HCT116 (cell line): ENCODE measurements around the gene TAF8. TPM values are rescaled to one million over a fixed set of nuclear protein-coding genes. Genes with fewer than 3 reads are reported as not detected.
A peak's percentile ranks its signal among the peaks of the same experiment; 100 is the strongest.

Experiments used
- ATAC-seq: fragments of 200-7000 bp; cut with Tn5 transposase; 2 replicates; pipeline ENCODE4 v1.9.1; 2020; ENCODE audit warnings: mild to moderate bottlenecking, moderate library complexity
- BruUV-seq: library from RNA; stranded (reverse); fragments of 400-500 nt; replicated peaks from 2 replicates; lab custom pipeline; 2021; lab: Mats Ljungman, UMichigan
- CTCF ChIA-PET: fragments of 300-600 bp; sonication (Branson Sonifier 250); formaldehyde crosslinking; loops from one replicate; lab custom pipeline; 2021; ENCODE audit warnings: antibody characterized with exemption; lab: Charles Lee
- POLR2A ChIA-PET: fragments of 300-600, 350-600 bp; sonication (Branson Sonifier 250); formaldehyde crosslinking; loops from one replicate; lab custom pipeline; 2021; ENCODE audit warnings: antibody characterized with exemption; lab: Charles Lee
- RAD21 ChIA-PET, 2 experiments: fragments of 300-600 bp; sonication (Branson Sonifier 250); formaldehyde crosslinking; loops; one replicate each; lab custom pipeline; 2023; ENCODE audit warnings: low total read pairs in 2 of 2; ENCODE audit not compliant: uncharacterized antibody in 2 of 2, unreplicated experiment in 2 of 2, low non-redundant PET in 1 of 2; lab: Charles Lee
- DNase-seq: peaks from one replicate; pipeline ENCODE4 v3.0.0-alpha.2; 2010; ENCODE audit warnings: low read depth, low spot score
- H2AFZ ChIP-seq: fragments of 200-600 bp; shearing (Covaris generic), sonication (generic); 2 replicates; pipeline ENCODE4 v1.6.1; 2017; ENCODE audit warnings: low read depth, mixed run types, mixed read lengths, antibody characterized with exemption, low read length; ENCODE audit not compliant: poor library complexity, severe bottlenecking
- H3K27ac ChIP-seq: 2 replicates; pipeline ENCODE4 v1.5.1; 2012; ENCODE audit warnings: low read depth, low read length
- H3K27me3 ChIP-seq: fragments of 200-600 bp; sonication (generic); 2 replicates; pipeline ENCODE4 v1.6.1; 2016; ENCODE audit warnings: mixed run types, low read length, mixed read lengths; ENCODE audit not compliant: insufficient read depth
- H3K36me3 ChIP-seq, 2 experiments: fragments of 200-500 bp in 1 of 2; fragments of 200-600 bp in 1 of 2; sonication (Bioruptor generic) in 1 of 2; sonication (generic) in 1 of 2; 2 replicates each; pipeline versions ENCODE4 v1.5.1 to v1.6.1; 2014 to 2016; ENCODE audit warnings: low read length in 2 of 2, inconsistent platforms in 1 of 2, mixed read lengths in 1 of 2, mixed run types in 1 of 2; ENCODE audit not compliant: insufficient read depth in 2 of 2, control insufficient read depth in 1 of 2
- H3K4me1 ChIP-seq, 2 experiments: fragments of 200-600 bp in 1 of 2; sonication (generic) in 1 of 2; 2 replicates each; pipeline versions ENCODE4 v1.5.1 to v1.6.1; 2012 to 2017; ENCODE audit warnings: low read length in 2 of 2, inconsistent platforms in 1 of 2, mild to moderate bottlenecking in 1 of 2, mixed read lengths in 1 of 2, mixed run types in 1 of 2, moderate library complexity in 1 of 2; ENCODE audit not compliant: insufficient read depth in 2 of 2, control insufficient read depth in 1 of 2
- H3K4me2 ChIP-seq: fragments of 200-600 bp; sonication (generic); 2 replicates; pipeline ENCODE4 v1.6.1; 2017; ENCODE audit warnings: mixed run types, low read length, mixed read lengths
- H3K4me3 ChIP-seq, 2 experiments: fragments of 200-600 bp in 1 of 2; sonication (generic) in 1 of 2; replicated peaks in 1 of 2; 2 replicates each; pipeline ENCODE4 v1.5.1; 2011 to 2016; ENCODE audit warnings: low read length in 2 of 2, control low read depth in 1 of 2, low read depth in 1 of 2, mild to moderate bottlenecking in 1 of 2, mixed read lengths in 1 of 2, mixed run types in 1 of 2
- H3K79me2 ChIP-seq: fragments of 200-600 bp; sonication (generic); 2 replicates; pipeline ENCODE4 v1.6.1; 2017; ENCODE audit warnings: mild to moderate bottlenecking, mixed run types, low read length, moderate library complexity, mixed read lengths; ENCODE audit not compliant: insufficient read depth
- H3K9ac ChIP-seq: fragments of 200-600 bp; sonication (generic); 2 replicates; pipeline ENCODE4 v1.6.1; 2016; ENCODE audit warnings: low read length, mixed read lengths
- H3K9me2 ChIP-seq: fragments of 200-600 bp; sonication (generic), shearing (Covaris generic); 2 replicates; pipeline ENCODE4 v1.6.1; 2017; ENCODE audit warnings: mixed run types, mild to moderate bottlenecking, moderate library complexity; ENCODE audit not compliant: insufficient read depth
- H3K9me3 ChIP-seq, 2 experiments: fragments of 200-500 bp in 1 of 2; fragments of 200-600 bp in 1 of 2; sonication (Bioruptor generic) in 1 of 2; sonication (generic) in 1 of 2; 2 replicates each; pipeline ENCODE4 v1.6.1; 2014 to 2017; ENCODE audit warnings: low read length in 2 of 2, mixed read lengths in 2 of 2, inconsistent platforms in 1 of 2, low read depth in 1 of 2, mild to moderate bottlenecking in 1 of 2, mixed run types in 1 of 2, moderate library complexity in 1 of 2; ENCODE audit not compliant: control insufficient read depth in 1 of 2, insufficient read depth in 1 of 2
- H4K20me1 ChIP-seq: fragments of 200-600 bp; sonication (generic), shearing (Covaris generic); 2 replicates; pipeline ENCODE4 v1.6.1; 2017; ENCODE audit warnings: mixed run types, mild to moderate bottlenecking, moderate library complexity; ENCODE audit not compliant: insufficient read depth
- CEBPB ChIP-seq: IDR thresholded peaks from 2 replicates; pipeline ENCODE4 v1.6.1; 2012; ENCODE audit warnings: low read depth
- EZH2 ChIP-seq: fragments of 200-600 bp; sonication (generic); IDR thresholded peaks from 2 replicates; pipeline ENCODE4 v1.6.1; 2017; ENCODE audit warnings: antibody characterized with exemption, mixed run types
- FOSL1 ChIP-seq: IDR thresholded peaks from 2 replicates; pipeline ENCODE4 v1.6.1; 2012; ENCODE audit warnings: low read depth
- JUND ChIP-seq: IDR thresholded peaks from 2 replicates; pipeline ENCODE4 v1.6.1; 2012
- POLR2A ChIP-seq: IDR thresholded peaks from 2 replicates; pipeline ENCODE4 v1.7.0; 2011; ENCODE audit warnings: borderline replicate concordance; ENCODE audit not compliant: insufficient read depth, insufficient read length; ENCODE audit errors: extremely low read depth
- REST ChIP-seq: IDR thresholded peaks from 2 replicates; pipeline ENCODE4 v1.6.1; 2012; ENCODE audit warnings: low read depth
- SRF ChIP-seq: IDR thresholded peaks from 2 replicates; pipeline ENCODE4 v1.6.1; 2012; ENCODE audit warnings: low read depth
- ZFX ChIP-seq: fragments of 450-650 bp; IDR thresholded peaks from 2 replicates; pipeline ENCODE4 v1.6.1; 2017
- ZNF274 ChIP-seq: fragments of 200-500 bp; sonication (Bioruptor generic); IDR thresholded peaks from 2 replicates; pipeline ENCODE4 v1.6.1; 2014; ENCODE audit warnings: mild to moderate bottlenecking, low read depth, low read length, inconsistent platforms
- intact Hi-C: fragments of 100-400 bp; cut with micrococcal nuclease; formaldehyde crosslinking; loops from 2 replicates; pipeline ENCODE4 v1.10.0; 2022
- total RNA-seq: library from RNA; stranded (reverse); gene quantifications from one replicate; pipeline ENCODE4 v1.2.1, GENCODE V29; 2021; ENCODE audit not compliant: unreplicated experiment

Gene TAF8
- total RNA-seq, 1 experiment from 2014 or later = 29.5 TPM

- TF ChIP-seq JUND = peak; percentile 23; the same call in 1 of the 2 replicates
- TF ChIP-seq FOSL1 = peak; percentile 28; the same call in 1 of the 2 replicates
- no peak for TF ChIP-seq ZNF274
- no peaks in the 10 kb centered on the region for H3K9me3 ChIP-seq
- H3K4me3 ChIP-seq = no peak overlapping the region
- no peak overlapping the region for H3K9ac ChIP-seq
- no peaks in the 10 kb centered on the region for H4K20me1 ChIP-seq
- H3K36me3 ChIP-seq = no peaks in the 10 kb centered on the region
- intact Hi-C loops = no loop called here
- no peak for DNase-seq
- no TSS peak for BruUV-seq
- H3K9me2 ChIP-seq = no peaks in the 10 kb centered on the region
- POLR2A ChIA-PET = no interaction called here
- H3K4me1 ChIP-seq = peaks cover 9 to 21% of the 10 kb centered on the region in 2 experiments; a peak in 3 of 4 replicates
- CTCF ChIA-PET = interaction anchor here (1.2 to 1.4 kb wide), 3 partner anchors 13 to 18 kb away, joined by 3 to 4 read pairs (median 3); no protein-coding TSS in a partner anchor
- RAD21 ChIA-PET = no interaction called here
- H3K79me2 ChIP-seq = no peaks in the 10 kb centered on the region
- H3K27ac ChIP-seq = no peak overlapping the region; the same call in 1 of the 2 replicates
- ATAC-seq = peak; percentile 56; the same call in 1 of the 2 replicates
- no peaks in the 10 kb centered on the region for H3K27me3 ChIP-seq
- H3K4me2 ChIP-seq = peak overlapping the region; percentile 31
- no peak overlapping the region for H2AFZ ChIP-seq
Observed at GRCh38 chr6:42028234-42029061, 21.9 kb upstream of the TAF8 start.

GRCh38 chr6:42029062-42029685, 21.1 kb upstream of the TAF8 start:
- TF ChIP-seq REST = no peak
- no peak for TF ChIP-seq ZFX
- no peak for TF ChIP-seq SRF
- TF ChIP-seq POLR2A = no peak
- no peak for TF ChIP-seq CEBPB
- no peak for TF ChIP-seq EZH2
- intact Hi-C loops = no loop called here
- BruUV-seq = no TSS peak

More at GRCh38 chr6:42029062-42029685, 21.1 kb upstream of the TAF8 start:
- no peaks in the 10 kb centered on the region for H4K20me1 ChIP-seq
- no peaks in the 10 kb centered on the region for H3K36me3 ChIP-seq
- H2AFZ ChIP-seq = no peak overlapping the region
- H3K27ac ChIP-seq = no peak overlapping the region
- DNase-seq (no peak), ATAC-seq (no peak)
- H3K9ac ChIP-seq = no peak overlapping the region
- ChIA-PET RAD21 (no interaction called here), CTCF (interaction anchor here (1.2 to 1.4 kb wide), 3 partner anchors 13 to 17 kb away, joined by 3 to 4 read pairs (median 3); no protein-coding TSS in a partner anchor), POLR2A (no interaction called here)
- H3K79me2 ChIP-seq = no peaks in the 10 kb centered on the region
- H3K27me3 ChIP-seq = no peaks in the 10 kb centered on the region
- no peaks in the 10 kb centered on the region for H3K9me2 ChIP-seq
- H3K4me1 ChIP-seq = peaks cover 9 to 21% of the 10 kb centered on the region in 2 experiments; a peak in 3 of 4 replicates
- H3K4me2 ChIP-seq = peak overlapping the region; percentile 31; the same call in 1 of the 2 replicates
- no peak overlapping the region for H3K4me3 ChIP-seq
- H3K9me3 ChIP-seq = no peaks in the 10 kb centered on the region
